HG03280 (cell line): ENCODE data around the gene FTO.

Source experiments
- ATAC-seq: cut with Tn5 transposase; IDR thresholded peaks from one replicate; pipeline ENCODE4 v1.9.1; 2021; ENCODE audit warnings: mild to moderate bottlenecking, moderate library complexity; ENCODE audit not compliant: unreplicated experiment

FTO gene

GRCh38 chr16:53745753-53746266 is 41.9 kb downstream of the FTO start:
- ATAC-seq: no peak

GRCh38 chr16:53752560-53752959 is 48.6 kb downstream of the FTO start:
- no peak for ATAC-seq

GRCh38 chr16:53753431-53753830 is 49.5 kb downstream of the FTO start:
- ATAC-seq: no peak

- no peak for ATAC-seq
Measured at GRCh38 chr16:53755026-53755910, 51.3 kb downstream of the FTO start.

- no peak for ATAC-seq
Measured at GRCh38 chr16:53756275-53756996, 52.5 kb downstream of the FTO start.

- no peak for ATAC-seq
Measured at GRCh38 chr16:53757971-53758609, 54.1 kb downstream of the FTO start.

- ATAC-seq: no peak
Measured at GRCh38 chr16:53761962-53762703, 58.2 kb downstream of the FTO start.

GRCh38 chr16:53766304-53767016 is 62.5 kb downstream of the FTO start:
- ATAC-seq: no peak

- ATAC-seq: no peak
Measured at GRCh38 chr16:53768167-53768566, 64.2 kb downstream of the FTO start.

GRCh38 chr16:53768593-53768992 is 64.6 kb downstream of the FTO start:
- ATAC-seq: no peak

- no peak for ATAC-seq
Measured at GRCh38 chr16:53769185-53769584, 65.2 kb downstream of the FTO start.

- ATAC-seq: no peak
Measured at GRCh38 chr16:53769787-53770186, 65.8 kb downstream of the FTO start.

GRCh38 chr16:53770641-53771040 is 66.7 kb downstream of the FTO start:
- no peak for ATAC-seq

- ATAC-seq: no peak
Measured at GRCh38 chr16:53771655-53772497, 67.9 kb downstream of the FTO start.

GRCh38 chr16:53773150-53773846 is 69.3 kb downstream of the FTO start:
- ATAC-seq: no peak

- ATAC-seq: no peak
Measured at GRCh38 chr16:53773881-53774280, 69.9 kb downstream of the FTO start.

- ATAC-seq: no peak
Measured at GRCh38 chr16:53775106-53775820, 71.3 kb downstream of the FTO start.

- no peak for ATAC-seq
Measured at GRCh38 chr16:53775821-53776431, 72.0 kb downstream of the FTO start.
